SH-SY5Y (cell line): Measurements from ENCODE around the gene KCNK5.

ENCODE experiments used
- GATA2 ChIP-seq: IDR thresholded peaks from 2 replicates; pipeline ENCODE4 v1.6.1; 2011; ENCODE audit warnings: mild to moderate bottlenecking, low read depth, low read length
- GATA3 ChIP-seq: IDR thresholded peaks from 2 replicates; pipeline ENCODE4 v1.6.1; 2011; ENCODE audit warnings: low read depth, mild to moderate bottlenecking, low read length, moderate library complexity

- TF ChIP-seq GATA2 (no peak), GATA3 (no peak)
Measured at GRCh38 chr6:39171489-39172376, 57.5 kb downstream of the KCNK5 start.
